GM23338 (cell line): Measurements from ENCODE around the gene MESP2. TPM values are rescaled to one million over a fixed set of nuclear protein-coding genes. Genes with fewer than 3 reads are reported as not detected.

ENCODE experiments used
- ATAC-seq: fragments of 200-7000 bp; cut with Tn5 transposase; 3 replicates; pipeline ENCODE4 v1.9.1; 2020
- DNase-seq: peaks from one replicate; pipeline ENCODE4 v3.0.0-alpha.2; 2015; ENCODE audit warnings: low spot score
- H2AFZ ChIP-seq: fragments of 200-600 bp; sonication (generic); 2 replicates; pipeline ENCODE4 v1.8.0; 2016; ENCODE audit warnings: antibody characterized with exemption, mild to moderate bottlenecking, moderate library complexity
- H3F3A ChIP-seq: fragments of 200-600 bp; sonication (generic); replicated peaks from 2 replicates; pipeline ENCODE4 v1.8.0; 2017; ENCODE audit warnings: antibody characterized with exemption, mixed run types, low read depth
- H3K27ac ChIP-seq: fragments of 200-600 bp; sonication (generic); 2 replicates; pipeline ENCODE4 v1.6.1; 2016; ENCODE audit warnings: low read depth
- H3K27me3 ChIP-seq: fragments of 200-600 bp; sonication (generic); 2 replicates; pipeline ENCODE4 v1.8.0; 2016; ENCODE audit warnings: mild to moderate bottlenecking, mixed run types, moderate library complexity; ENCODE audit not compliant: insufficient read depth
- H3K36me3 ChIP-seq: fragments of 200-600 bp; sonication (generic); 2 replicates; pipeline ENCODE4 v1.8.0; 2016; ENCODE audit warnings: mild to moderate bottlenecking; ENCODE audit not compliant: insufficient read depth
- H3K4me1 ChIP-seq: fragments of 200-600 bp; sonication (generic); 2 replicates; pipeline ENCODE4 v1.8.0; 2016; ENCODE audit warnings: mild to moderate bottlenecking, moderate library complexity; ENCODE audit not compliant: insufficient read depth
- H3K4me2 ChIP-seq: fragments of 200-600 bp; sonication (generic); 2 replicates; pipeline ENCODE4 v1.7.1; 2017; ENCODE audit warnings: mixed run types
- H3K4me3 ChIP-seq: fragments of 200-600 bp; sonication (generic); 2 replicates; pipeline ENCODE4 v1.6.1; 2016; ENCODE audit warnings: mixed run types
- H3K79me2 ChIP-seq: fragments of 200-600 bp; sonication (generic); replicated peaks from 2 replicates; pipeline ENCODE4 v1.8.0; 2017; ENCODE audit warnings: mild to moderate bottlenecking; ENCODE audit not compliant: insufficient read depth
- H3K9me2 ChIP-seq: fragments of 200-600 bp; sonication (generic); 2 replicates; pipeline ENCODE4 v1.8.0; 2017; ENCODE audit not compliant: insufficient read depth
- H4K20me1 ChIP-seq: fragments of 200-600 bp; sonication (generic); replicated peaks from 2 replicates; pipeline ENCODE4 v1.8.0; 2017; ENCODE audit warnings: mild to moderate bottlenecking; ENCODE audit not compliant: insufficient read depth
- H3K27ac Mint-ChIP-seq: 2 replicates; pipeline ENCODE4 v1.8.0; 2020; ENCODE audit warnings: inconsistent platforms, mild to moderate bottlenecking, moderate library complexity, mixed read lengths
- H3K27me3 Mint-ChIP-seq: 3 replicates; pipeline ENCODE4 v1.8.0; 2022; ENCODE audit warnings: low read depth, mild to moderate bottlenecking, moderate library complexity, mixed read lengths, inconsistent platforms; ENCODE audit not compliant: insufficient read depth, poor library complexity
- H3K36me3 Mint-ChIP-seq: 3 replicates; pipeline ENCODE4 v1.8.0; 2021; ENCODE audit warnings: low read depth, mild to moderate bottlenecking, inconsistent platforms, moderate library complexity, mixed read lengths
- H3K4me1 Mint-ChIP-seq: 3 replicates; pipeline ENCODE4 v1.8.0; 2020; ENCODE audit warnings: mild to moderate bottlenecking, inconsistent platforms, mixed read lengths
- H3K4me3 Mint-ChIP-seq: 3 replicates; pipeline ENCODE4 v1.8.0; 2021; ENCODE audit warnings: moderate library complexity, mild to moderate bottlenecking, inconsistent platforms, mixed read lengths
- H3K9me3 Mint-ChIP-seq: 3 replicates; pipeline ENCODE4 v1.8.0; 2020; ENCODE audit warnings: moderate library complexity, mild to moderate bottlenecking, inconsistent platforms, mixed read lengths
- EZH2 ChIP-seq: fragments of 200-600 bp; sonication (generic); IDR thresholded peaks from one replicate; pipeline ENCODE4 v1.8.0; 2017; ENCODE audit warnings: antibody characterized with exemption, mild to moderate bottlenecking, low read depth; ENCODE audit not compliant: unreplicated experiment
- JUNB ChIP-seq: IDR thresholded peaks from one replicate; pipeline ENCODE4 v1.6.1; 2016; ENCODE audit warnings: antibody characterized with exemption; ENCODE audit not compliant: unreplicated experiment
- NANOG ChIP-seq: IDR thresholded peaks from 2 replicates; pipeline ENCODE4 v1.6.1; 2016; ENCODE audit warnings: antibody characterized with exemption, borderline replicate concordance
- STAT1 ChIP-seq: IDR thresholded peaks from one replicate; pipeline ENCODE4 v1.6.1; 2016; ENCODE audit warnings: antibody characterized with exemption; ENCODE audit not compliant: unreplicated experiment
- ZNF114 ChIP-seq: fragments of 250-450 bp; sonication (Bioruptor Pico); IDR thresholded peaks from 2 replicates; pipeline ENCODE4 v1.5.0; 2020; ENCODE audit warnings: mild to moderate bottlenecking, moderate library complexity
- ZNF331 ChIP-seq: fragments of 250-450 bp; sonication (Bioruptor Pico); IDR thresholded peaks from 2 replicates; pipeline ENCODE4 v1.5.0; 2020; ENCODE audit warnings: low read depth, mild to moderate bottlenecking, moderate library complexity
- polyA plus RNA-seq: library from polyadenylated mRNA; unstranded; fragments of >200 nt; fragmentation: Nextera tagmentation; extraction: Ambion mirVana; gene quantifications from 2 replicates; pipeline ENCODE4 v1.2.1, GENCODE V29; 2016
- total RNA-seq: library from RNA; depleted of rRNA; stranded (reverse); fragments of >200 nt; shearing (Covaris generic); gene quantifications from 2 replicates; pipeline ENCODE4 v1.2.3, GENCODE V29; 2014
- TF ChIP-seq, protein P1 (sequence below), 2 experiments: fragments of 200-600 bp in 1 of 2; sonication (generic) in 1 of 2; conservative IDR thresholded peaks; 2 replicates each; pipeline versions ENCODE4 v1.5.1 to v1.6.1; 2016 to 2017; ENCODE audit warnings: antibody characterized with exemption in 2 of 2, low read depth in 2 of 2, mild to moderate bottlenecking in 2 of 2, moderate library complexity in 1 of 2
- TF ChIP-seq, protein P2 (sequence below): fragments of 250-450 bp; sonication (Bioruptor Pico); IDR thresholded peaks from 2 replicates; pipeline ENCODE4 v1.5.0; 2020; ENCODE audit warnings: mild to moderate bottlenecking, moderate library complexity
- TF ChIP-seq, protein P3 (sequence below): IDR thresholded peaks from 2 replicates; pipeline ENCODE4 v1.6.1; 2016; ENCODE audit warnings: antibody characterized with exemption

MESP2 gene
- total and polyA plus RNA-seq, 2 experiments from 2014 or later: 0.24 to 1.3 TPM

DNA sequence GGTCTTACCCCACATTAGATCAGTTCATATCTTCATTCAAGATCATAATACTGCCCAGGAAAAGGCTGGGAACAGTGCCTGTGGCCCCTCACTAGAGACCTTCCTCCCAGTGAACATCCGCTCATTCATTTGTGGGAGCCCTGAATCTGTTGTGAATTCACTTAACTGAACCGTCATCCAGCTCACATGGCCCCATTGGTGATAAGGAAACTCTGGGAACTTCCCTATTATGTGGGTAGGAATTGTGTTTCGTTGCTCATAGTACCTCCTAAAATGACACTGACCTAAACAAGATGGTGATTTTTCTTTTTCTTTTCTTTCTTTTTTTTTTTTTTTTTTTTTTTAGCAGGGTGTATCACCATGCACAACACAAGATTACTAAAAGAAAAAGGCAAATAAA lies 6.8 kb upstream of the MESP2 start:
- no peak overlapping the region for H3K4me2 ChIP-seq
- Mint-ChIP-seq H3K9me3 (no peaks in the 10 kb centered on the region), H3K27me3 (peaks cover 2% of the 10 kb centered on the region), H3K36me3 (no peaks in the 10 kb centered on the region), H3K4me1 (no peaks in the 10 kb centered on the region; the same call in 2 of the 3 replicates), H3K4me3 (no peak overlapping the region), H3K27ac (no peak overlapping the region)
- H3K4me1 ChIP-seq: no peaks in the 10 kb centered on the region
- ATAC-seq: no peak
- H3K9me2 ChIP-seq: no peaks in the 10 kb centered on the region
- no peak overlapping the region for H3K4me3 ChIP-seq
- no peaks in the 10 kb centered on the region for H3K36me3 ChIP-seq
- no peak for TF ChIP-seq STAT1
- no peak for TF ChIP-seq JUNB
- no peak for TF ChIP-seq ZNF114 (CRISPR knock-in tag)
- TF ChIP-seq ZNF331 (CRISPR knock-in tag): no peak
- no peak overlapping the region for H2AFZ ChIP-seq
- H4K20me1 ChIP-seq: no peaks in the 10 kb centered on the region
- no peak overlapping the region for H3K27ac ChIP-seq
- H3K79me2 ChIP-seq: no peaks in the 10 kb centered on the region
- DNase-seq: no peak
- H3F3A ChIP-seq: no peaks in the 10 kb centered on the region
- no peaks in the 10 kb centered on the region for H3K27me3 ChIP-seq

DNA sequence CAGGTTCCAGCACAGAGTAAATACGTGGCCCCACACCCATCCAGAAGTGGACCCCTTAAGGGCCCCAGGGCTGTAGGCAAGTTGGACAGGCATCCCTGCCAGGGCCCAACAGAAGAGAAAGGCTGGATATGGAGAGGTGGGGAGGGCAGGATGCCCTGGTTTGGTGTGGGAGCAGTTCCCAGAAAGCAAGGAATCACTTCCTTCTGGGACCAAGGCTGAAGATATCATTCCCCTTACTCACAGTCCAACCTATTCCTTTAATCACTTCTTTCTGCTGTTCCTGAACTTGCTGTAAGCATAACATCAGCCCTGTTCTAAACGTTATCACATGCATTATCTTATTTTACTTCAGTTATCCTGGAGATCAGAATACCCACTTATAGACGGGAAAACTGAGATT lies 6.1 kb upstream of the MESP2 start:
- no peaks in the 10 kb centered on the region; the same call in 2 of the 3 replicates for H3K4me1 Mint-ChIP-seq
- H3K36me3 ChIP-seq: no peaks in the 10 kb centered on the region
- H3K36me3 Mint-ChIP-seq: no peaks in the 10 kb centered on the region
- H3K4me3 Mint-ChIP-seq: no peak overlapping the region
- no peaks in the 10 kb centered on the region for H3K9me3 Mint-ChIP-seq
- ATAC-seq: no peak
- H4K20me1 ChIP-seq: no peaks in the 10 kb centered on the region
- no peaks in the 10 kb centered on the region for H3K79me2 ChIP-seq
- no peak overlapping the region for H3K27ac ChIP-seq
- no peak overlapping the region for H3K27ac Mint-ChIP-seq
- H3K4me1 ChIP-seq: no peaks in the 10 kb centered on the region
- H2AFZ ChIP-seq: no peak overlapping the region
- H3K4me2 ChIP-seq: no peak overlapping the region
- peaks cover 6% of the 10 kb centered on the region; the same call in 1 of the 2 replicates for H3K27me3 ChIP-seq
- peaks cover 2% of the 10 kb centered on the region for H3K27me3 Mint-ChIP-seq
- no peaks in the 10 kb centered on the region for H3K9me2 ChIP-seq
- no peak for DNase-seq
- no peaks in the 10 kb centered on the region for H3F3A ChIP-seq
- H3K4me3 ChIP-seq: no peak overlapping the region
- no peak for TF ChIP-seq EZH2
- no peak for TF ChIP-seq JUNB
- no peak for TF ChIP-seq ZNF114 (CRISPR knock-in tag)
- TF ChIP-seq, protein P1, sequence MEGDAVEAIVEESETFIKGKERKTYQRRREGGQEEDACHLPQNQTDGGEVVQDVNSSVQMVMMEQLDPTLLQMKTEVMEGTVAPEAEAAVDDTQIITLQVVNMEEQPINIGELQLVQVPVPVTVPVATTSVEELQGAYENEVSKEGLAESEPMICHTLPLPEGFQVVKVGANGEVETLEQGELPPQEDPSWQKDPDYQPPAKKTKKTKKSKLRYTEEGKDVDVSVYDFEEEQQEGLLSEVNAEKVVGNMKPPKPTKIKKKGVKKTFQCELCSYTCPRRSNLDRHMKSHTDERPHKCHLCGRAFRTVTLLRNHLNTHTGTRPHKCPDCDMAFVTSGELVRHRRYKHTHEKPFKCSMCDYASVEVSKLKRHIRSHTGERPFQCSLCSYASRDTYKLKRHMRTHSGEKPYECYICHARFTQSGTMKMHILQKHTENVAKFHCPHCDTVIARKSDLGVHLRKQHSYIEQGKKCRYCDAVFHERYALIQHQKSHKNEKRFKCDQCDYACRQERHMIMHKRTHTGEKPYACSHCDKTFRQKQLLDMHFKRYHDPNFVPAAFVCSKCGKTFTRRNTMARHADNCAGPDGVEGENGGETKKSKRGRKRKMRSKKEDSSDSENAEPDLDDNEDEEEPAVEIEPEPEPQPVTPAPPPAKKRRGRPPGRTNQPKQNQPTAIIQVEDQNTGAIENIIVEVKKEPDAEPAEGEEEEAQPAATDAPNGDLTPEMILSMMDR (conservative IDR thresholded peaks at IDR 0.05; ENCODE audit: low read depth in 2 of 2): no peak
- no peak for TF ChIP-seq NANOG
- no peak for TF ChIP-seq ZNF331 (CRISPR knock-in tag)
- TF ChIP-seq, protein P2, sequence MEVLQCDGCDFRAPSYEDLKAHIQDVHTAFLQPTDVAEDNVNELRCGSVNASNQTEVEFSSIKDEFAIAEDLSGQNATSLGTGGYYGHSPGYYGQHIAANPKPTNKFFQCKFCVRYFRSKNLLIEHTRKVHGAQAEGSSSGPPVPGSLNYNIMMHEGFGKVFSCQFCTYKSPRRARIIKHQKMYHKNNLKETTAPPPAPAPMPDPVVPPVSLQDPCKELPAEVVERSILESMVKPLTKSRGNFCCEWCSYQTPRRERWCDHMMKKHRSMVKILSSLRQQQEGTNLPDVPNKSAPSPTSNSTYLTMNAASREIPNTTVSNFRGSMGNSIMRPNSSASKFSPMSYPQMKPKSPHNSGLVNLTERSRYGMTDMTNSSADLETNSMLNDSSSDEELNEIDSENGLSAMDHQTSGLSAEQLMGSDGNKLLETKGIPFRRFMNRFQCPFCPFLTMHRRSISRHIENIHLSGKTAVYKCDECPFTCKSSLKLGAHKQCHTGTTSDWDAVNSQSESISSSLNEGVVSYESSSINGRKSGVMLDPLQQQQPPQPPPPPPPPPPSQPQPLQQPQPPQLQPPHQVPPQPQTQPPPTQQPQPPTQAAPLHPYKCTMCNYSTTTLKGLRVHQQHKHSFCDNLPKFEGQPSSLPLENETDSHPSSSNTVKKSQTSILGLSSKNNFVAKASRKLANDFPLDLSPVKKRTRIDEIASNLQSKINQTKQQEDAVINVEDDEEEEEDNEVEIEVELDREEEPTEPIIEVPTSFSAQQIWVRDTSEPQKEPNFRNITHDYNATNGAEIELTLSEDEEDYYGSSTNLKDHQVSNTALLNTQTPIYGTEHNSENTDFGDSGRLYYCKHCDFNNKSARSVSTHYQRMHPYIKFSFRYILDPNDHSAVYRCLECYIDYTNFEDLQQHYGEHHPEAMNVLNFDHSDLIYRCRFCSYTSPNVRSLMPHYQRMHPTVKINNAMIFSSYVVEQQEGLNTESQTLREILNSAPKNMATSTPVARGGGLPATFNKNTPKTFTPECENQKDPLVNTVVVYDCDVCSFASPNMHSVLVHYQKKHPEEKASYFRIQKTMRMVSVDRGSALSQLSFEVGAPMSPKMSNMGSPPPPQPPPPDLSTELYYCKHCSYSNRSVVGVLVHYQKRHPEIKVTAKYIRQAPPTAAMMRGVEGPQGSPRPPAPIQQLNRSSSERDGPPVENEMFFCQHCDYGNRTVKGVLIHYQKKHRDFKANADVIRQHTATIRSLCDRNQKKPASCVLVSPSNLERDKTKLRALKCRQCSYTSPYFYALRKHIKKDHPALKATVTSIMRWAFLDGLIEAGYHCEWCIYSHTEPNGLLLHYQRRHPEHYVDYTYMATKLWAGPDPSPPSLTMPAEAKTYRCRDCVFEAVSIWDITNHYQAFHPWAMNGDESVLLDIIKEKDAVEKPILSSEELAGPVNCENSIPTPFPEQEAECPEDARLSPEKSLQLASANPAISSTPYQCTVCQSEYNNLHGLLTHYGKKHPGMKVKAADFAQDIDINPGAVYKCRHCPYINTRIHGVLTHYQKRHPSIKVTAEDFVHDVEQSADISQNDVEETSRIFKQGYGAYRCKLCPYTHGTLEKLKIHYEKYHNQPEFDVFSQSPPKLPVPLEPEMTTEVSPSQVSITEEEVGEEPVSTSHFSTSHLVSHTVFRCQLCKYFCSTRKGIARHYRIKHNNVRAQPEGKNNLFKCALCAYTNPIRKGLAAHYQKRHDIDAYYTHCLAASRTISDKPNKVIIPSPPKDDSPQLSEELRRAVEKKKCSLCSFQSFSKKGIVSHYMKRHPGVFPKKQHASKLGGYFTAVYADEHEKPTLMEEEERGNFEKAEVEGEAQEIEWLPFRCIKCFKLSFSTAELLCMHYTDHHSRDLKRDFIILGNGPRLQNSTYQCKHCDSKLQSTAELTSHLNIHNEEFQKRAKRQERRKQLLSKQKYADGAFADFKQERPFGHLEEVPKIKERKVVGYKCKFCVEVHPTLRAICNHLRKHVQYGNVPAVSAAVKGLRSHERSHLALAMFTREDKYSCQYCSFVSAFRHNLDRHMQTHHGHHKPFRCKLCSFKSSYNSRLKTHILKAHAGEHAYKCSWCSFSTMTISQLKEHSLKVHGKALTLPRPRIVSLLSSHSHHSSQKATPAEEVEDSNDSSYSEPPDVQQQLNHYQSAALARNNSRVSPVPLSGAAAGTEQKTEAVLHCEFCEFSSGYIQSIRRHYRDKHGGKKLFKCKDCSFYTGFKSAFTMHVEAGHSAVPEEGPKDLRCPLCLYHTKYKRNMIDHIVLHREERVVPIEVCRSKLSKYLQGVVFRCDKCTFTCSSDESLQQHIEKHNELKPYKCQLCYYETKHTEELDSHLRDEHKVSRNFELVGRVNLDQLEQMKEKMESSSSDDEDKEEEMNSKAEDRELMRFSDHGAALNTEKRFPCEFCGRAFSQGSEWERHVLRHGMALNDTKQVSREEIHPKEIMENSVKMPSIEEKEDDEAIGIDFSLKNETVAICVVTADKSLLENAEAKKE (CRISPR knock-in tag): no peak
- TF ChIP-seq, protein P3, sequence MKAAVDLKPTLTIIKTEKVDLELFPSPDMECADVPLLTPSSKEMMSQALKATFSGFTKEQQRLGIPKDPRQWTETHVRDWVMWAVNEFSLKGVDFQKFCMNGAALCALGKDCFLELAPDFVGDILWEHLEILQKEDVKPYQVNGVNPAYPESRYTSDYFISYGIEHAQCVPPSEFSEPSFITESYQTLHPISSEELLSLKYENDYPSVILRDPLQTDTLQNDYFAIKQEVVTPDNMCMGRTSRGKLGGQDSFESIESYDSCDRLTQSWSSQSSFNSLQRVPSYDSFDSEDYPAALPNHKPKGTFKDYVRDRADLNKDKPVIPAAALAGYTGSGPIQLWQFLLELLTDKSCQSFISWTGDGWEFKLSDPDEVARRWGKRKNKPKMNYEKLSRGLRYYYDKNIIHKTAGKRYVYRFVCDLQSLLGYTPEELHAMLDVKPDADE: no peak
